ENCODE data around the gene RAPGEF6. TPM values are rescaled to one million over a fixed set of nuclear protein-coding genes. Genes with fewer than 3 reads are reported as not detected.
"Not testable (repeated sequence)": the region's sequence is repeated elsewhere in the genome, so short reads cannot be mapped to it uniquely, and the experiment has no call there.

Gene RAPGEF6
- total RNA-seq, 1 donor from 2014 or later, result 66.5 TPM

DNA sequence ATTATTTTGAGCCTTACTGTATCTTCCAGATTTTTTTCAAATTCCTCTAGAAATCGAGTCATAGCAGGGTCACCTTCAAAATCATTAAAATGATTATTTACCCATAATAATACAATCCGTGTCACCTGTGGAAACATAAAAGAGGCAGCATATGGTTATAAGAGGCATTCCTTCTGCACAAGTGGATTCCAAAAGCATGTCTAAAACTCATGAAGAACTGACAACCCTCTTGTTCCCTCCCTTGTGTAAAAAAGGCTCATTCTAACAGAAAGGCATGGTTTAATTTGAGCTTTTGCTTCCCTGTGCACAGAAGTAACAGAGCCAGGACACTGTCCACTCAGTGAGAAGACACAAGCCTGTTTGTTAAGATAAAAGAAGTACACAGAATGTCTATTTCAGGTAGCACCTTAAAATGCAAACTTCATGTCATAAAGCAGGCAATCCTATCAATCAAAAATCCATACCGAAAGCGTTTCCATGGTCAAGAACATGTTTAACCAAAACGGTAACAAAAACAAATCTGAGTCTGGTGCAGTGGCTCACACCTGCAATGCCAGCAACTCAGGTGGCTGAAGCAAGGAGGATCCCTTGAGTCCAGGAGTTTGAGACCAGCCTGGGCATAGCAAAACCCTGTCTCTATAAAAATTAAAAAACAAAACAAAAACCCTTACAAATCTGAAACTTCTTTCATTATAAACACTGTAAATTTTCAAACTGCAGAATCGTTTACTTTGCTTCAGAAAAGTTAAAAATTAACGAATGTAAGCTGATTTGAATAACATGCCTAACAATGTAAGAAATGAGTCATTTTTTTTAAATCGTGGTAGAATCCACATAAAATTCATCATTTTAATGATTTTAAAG, 139.3 kb downstream of the RAPGEF6 start:
- DNase-seq, result no peak

DNA sequence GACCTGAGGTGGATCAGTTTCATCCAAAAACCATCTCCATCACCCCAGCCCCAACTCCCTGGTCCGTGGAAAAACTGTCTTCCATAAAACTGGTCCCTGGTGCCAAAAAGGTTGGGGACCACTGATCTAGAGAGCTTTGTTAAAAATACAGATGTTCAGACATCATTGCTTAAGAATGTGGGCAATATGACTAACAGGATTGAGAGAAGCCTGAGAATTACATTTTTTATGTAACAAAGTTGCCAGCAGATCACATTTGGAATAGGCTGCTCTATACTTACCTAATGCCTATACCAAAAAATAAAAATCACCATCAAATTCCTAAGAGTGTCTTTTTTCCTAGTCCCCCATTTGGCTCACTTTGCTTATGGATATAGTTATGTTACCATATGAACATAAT, 143.3 kb downstream of the RAPGEF6 start:
- no peak for DNase-seq

DNA sequence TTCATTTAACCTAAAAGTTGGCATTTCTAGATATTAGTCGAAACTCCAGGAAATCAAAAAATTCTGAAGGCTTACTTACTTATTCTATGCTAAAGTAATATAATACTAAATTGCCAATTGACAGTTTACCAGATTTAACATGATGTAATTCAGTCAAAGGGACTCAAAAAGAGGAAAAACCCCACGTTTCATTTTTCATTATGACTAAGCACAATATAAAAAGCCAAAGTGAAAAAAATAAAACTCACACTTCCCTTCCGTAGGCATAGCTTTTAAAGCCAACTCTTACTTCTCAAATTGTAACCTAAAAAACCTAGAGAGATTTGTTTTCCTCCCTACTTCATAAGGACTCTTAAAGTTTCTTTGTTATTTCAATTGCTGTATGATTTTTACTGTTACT, 146.6 kb downstream of the RAPGEF6 start:
- no peak for DNase-seq

DNA sequence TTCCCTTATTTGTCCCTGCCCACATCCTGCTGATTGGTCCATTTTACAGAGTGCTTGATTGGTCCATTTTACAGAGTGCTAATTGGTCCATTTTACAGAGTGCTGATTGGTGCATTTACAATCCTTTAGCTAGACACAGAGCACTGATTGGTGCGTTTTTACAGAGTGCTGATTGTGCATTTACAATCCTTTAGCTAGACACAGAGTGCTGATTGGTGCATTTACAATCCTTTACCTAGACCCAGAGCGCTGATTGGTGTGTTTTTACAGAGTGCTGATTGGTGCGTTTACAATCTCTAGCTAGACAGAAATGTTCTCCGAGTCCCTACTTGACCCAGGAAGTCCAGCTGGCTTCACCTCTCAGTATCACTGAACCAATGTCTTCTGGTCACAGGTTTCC, 147.7 kb downstream of the RAPGEF6 start:
- DNase-seq, result not testable (repeated sequence)

DNA sequence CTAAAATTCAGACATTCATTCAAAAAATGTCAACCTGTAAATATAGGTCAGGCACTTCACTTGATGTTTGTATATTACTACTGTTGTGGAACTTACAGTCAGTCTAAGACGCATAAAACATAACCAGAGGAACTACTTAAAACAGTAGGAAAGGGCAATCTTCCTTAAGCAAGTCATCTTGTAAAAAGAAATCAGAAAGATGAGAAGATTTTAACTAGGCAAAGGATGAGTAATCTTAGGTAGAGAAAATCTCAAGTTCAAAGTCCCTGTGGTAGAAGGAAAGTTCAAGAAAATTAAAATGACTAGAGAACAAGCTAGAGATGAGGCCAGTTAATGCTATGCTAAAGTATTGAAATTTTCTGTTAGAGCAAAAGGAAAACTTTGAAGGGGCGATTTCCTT, 152.4 kb downstream of the RAPGEF6 start:
- DNase-seq, result no peak

DNA sequence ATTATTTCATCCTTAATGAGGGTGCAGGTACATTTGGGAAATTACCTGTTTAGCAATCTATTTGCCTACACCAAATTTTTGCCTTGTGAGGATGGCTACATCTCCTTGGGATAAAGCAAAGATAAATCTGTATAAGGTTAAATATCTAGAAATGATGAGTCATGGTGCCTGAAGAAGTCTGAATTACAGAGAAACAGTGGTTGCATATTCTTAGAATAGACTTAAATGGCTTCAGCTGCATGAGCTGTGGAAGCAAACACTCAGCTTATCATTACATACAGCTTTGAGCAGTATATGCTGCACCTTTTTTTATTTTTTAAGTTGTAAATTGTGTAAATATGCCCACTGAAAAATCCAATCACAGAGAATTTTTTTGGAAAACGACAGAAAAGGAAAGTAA, 153.5 kb downstream of the RAPGEF6 start:
- DNase-seq, result no peak

DNA sequence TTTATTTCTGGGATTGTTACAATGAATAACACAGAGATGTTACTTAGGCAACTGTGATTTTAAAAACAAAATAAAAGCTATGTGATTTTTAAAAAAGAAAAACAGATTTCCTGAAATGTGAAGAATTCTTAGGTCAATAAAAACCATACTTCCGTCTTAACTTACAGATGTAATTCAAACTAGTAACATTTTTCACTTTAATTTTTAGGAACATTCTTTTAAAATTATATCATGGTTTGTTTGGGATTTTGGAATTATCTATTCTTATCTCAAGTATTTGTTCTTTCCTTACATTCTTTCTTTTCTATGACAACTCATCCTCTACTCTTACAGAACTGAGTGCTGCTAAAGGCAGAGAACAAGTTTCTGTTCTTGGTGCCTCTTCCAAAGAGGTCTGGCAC, 159.5 kb downstream of the RAPGEF6 start:
- DNase-seq, result peak; percentile 8

DNA sequence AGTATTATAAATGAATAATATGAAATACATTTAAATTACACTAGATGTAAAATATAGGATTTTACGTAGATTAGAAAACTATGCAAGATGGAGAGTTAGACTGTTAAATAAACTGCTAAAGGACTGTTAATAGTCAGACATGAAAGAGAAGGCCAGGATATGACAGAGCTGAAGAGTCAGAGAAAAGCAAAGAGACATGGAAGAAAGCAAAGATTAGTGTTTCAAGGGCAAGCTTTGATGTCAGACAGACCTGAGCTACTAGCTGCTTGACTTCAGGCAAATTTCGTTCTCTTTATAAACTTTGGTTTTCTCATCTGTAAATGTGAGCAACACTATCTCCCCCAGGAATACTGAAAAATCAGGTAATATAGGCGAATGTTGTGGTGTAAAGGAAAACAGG, 161.3 kb downstream of the RAPGEF6 start:
- DNase-seq, result no peak

DNA sequence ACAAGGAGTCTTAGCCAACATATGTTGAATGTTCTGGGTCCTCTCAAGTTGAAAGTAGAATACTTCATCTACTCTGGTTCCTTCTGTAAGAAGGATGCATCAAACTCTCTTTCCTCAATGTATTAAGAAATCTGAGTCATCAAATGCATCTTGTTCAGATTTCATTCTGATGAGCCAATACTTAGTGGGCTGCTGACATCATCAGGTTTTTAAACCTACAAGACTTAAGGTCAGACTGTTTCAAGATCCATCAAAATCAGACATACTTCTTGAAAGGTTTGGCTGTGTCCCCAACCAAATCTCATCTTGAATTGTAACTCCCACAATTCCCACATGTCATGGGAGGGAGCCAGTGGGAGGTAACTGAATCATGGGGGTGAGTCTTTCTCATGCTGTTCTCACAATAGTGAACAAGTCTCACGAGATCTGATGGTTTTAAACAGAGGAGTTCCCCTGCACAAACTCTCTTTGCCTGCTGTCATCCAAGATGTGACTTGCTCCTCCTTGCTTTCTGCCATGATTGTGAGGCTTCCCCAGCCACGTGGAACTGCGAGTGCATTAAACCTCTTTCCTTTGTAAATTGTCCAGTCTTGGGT, 168.8 kb downstream of the RAPGEF6 start:
- DNase-seq, result no peak

DNA sequence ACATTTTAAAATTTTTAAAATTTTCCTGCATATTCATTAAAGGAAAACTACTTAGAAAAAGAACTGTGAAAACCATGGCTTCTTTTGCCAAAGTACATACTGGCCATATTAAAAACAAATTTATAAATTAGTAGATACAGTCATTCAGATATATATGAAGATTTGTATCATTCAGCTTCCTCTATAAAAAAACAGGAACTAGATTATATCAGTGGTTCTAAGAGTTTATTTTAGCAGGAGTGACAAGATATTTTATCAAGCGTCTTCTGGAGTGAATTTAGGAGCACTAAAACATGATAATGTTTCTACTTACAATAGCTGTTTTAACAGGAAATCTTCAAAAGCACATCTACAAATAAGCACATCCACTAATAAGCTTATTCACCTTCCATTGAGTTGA, 171.4 kb downstream of the RAPGEF6 start:
- DNase-seq, result no peak

DNA sequence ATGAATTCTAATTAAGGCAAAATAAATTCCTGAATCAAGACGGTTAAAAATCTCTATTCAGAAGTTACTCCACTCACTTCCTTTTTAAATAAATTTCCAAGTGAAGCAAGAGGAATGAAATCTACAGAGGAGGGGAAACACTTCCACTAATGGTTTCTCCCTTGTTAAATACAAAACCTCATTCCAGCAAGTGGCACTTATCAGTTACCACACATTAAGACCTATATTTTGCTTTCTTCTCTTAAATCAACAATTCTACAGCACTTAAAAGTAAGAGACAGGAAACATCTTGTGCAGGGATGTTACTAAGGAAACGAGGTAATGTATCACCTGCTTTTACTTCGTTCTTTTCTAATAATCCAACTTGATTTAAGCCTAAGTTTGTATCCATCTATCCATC, 172.6 kb downstream of the RAPGEF6 start:
- DNase-seq, result no peak

DNA sequence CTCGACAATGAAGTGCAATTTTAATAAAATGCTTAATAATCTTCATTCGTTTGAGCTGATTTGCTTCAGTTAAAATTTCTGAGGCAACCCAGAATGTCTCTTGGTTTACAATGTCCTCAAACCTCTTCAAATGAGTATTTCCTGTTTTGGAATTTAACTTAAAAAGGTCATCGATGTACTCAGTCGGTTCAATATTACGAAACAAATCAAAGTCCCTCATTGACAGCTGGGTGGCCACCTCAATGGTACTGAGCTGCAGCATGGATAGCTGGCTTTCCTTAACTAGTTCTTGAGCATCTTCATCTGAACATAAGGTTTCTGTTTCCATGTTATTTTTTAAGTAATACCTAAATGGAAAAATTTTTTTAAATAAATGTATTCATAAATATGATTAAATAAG, 173.3 kb downstream of the RAPGEF6 start:
- no peak for DNase-seq

DNA sequence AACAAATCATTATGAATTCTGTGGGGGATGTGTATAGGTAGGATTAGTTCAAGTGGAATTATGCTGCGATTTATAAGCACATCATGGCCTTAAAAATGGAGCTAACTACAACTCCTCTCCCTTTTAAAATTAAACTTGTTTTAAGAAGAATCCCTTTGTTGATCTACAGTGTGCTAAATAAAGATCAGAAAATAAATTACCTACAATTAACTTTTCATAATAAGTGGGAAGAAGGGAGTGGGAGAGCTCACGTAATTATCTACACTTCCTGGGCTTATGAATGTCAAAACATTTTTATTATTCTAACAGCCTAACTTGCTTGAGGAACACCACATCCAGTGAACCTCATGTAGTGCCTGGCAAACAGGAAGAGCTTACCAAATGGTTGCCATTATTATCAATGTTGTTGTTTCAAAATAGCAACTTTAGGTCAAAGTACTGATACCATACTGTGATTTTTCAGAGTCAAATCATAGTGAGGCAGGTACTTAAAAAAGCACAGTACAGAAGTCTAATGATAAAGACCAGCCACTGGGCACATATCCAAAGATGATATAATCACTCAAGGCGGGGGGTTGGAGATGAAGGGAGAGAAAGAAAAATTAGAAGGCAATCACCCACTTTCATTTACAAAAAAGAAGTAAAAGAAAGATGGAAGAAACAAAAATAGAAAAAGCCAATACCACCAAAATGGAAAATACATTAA, 174.0 kb downstream of the RAPGEF6 start:
- DNase-seq, result no peak

DNA sequence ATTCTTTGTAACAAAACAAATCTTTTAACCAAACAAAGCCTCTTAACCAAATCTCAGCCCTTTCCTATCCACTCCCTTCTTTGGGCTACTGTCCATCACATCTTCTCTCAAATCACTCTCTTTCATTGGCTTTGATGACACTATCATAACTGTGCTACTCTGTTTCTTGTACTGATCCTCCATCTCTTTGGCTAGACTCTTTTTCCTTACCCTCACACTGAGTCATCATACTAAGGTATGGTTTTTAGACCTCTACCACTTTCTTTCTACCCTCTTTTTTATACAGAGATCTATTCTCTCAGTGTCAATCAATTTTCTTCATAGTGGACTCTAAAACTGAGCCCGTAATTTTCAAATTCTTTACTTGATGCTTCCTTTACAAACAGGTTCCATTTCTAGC, 174.9 kb downstream of the RAPGEF6 start:
- no peak for DNase-seq

DNA sequence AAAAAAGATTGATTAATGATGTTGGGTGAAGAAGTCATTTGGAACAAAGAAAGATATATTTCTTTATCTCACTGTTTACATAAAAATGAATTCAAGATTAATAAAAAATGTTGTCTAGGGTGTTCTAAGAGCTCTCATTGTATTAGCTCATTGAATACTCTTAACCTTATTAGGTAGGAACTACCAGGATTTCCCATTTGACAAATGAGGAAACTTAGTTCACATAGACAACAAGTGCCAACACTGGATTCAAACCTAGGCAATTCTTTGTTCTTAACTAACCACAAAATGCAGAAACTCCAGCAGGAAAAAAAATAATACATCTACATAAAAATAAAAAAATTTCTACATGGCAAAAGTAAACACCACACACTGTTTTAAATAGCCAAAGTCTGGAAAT, 175.8 kb downstream of the RAPGEF6 start:
- DNase-seq, result no peak

DNA sequence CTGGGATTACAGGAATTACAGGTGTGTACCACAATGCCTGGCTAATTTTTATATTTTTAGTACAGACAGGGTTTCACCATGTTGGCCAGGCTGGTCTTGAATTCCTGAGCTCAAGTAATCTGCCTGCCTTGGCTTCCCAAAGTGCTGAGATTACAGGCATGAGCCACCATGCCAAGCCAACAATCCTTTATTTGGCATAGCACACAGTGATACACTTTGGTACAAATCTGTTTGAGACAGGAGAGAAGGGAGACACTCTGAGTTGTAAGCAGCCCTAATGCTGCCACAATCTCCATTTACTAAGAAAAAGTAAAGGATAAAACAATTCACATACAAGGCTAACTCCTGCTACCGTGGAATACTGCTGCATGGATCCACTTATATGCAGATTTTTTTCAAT, 177.8 kb downstream of the RAPGEF6 start:
- no peak for DNase-seq

DNA sequence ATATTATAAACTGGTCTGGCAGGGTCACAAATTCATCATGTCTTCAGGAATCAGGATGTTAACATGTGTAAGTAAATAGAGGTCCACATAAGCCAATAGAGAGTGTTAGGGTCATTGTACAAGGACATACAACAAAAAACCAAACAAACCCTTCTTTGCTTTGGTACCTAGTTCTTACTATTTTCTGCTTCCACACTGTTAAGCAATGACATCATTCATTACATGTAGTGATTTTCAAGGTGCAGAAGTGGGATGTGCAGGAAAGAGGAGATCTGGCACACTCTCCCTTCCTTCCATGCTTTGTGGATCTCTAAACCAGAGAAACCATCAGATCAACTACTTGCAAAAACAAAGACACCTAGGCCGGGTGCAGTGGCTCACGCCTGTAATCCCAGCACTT, 184.1 kb downstream of the RAPGEF6 start:
- no peak for DNase-seq

DNA sequence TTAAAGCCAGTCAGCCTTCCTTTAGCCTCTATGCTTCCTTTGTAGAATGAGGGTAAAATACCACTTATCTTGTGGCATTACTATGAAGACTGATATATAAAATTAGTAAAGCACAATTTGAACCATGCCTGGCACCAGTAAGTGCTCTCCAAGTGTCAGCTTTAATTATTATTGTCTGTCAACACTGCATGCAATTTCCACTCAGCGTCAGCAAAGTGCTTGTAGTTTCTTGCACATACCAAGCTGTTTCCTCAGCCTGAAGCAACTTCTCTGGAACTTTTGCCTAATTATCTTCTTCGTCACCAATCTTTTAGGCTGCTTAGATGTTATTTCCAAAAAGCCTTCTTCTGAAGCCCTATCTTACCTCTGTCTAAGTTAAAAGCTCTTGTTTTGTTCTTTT, 193.8 kb downstream of the RAPGEF6 start:
- DNase-seq, result no peak

DNA sequence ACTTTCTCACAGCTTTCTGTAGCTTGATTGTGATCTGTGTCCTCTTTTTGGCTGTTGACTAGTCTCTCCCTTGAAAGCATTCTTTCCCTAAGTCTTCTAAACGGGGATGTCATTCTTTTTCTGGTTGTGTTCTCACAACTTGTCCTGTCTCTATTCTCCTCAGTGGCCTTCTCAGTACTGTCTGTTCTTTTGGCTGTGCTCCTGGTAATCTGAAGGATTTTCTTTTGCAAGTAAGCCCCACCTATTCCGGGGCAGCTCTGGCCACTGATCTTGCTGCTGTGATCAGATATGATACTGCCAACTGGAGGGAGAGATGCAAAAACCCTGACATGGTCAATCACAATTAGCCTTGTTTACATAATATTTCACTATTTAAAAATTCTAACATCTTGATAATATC, 198.9 kb downstream of the RAPGEF6 start:
- DNase-seq, result no peak

DNA sequence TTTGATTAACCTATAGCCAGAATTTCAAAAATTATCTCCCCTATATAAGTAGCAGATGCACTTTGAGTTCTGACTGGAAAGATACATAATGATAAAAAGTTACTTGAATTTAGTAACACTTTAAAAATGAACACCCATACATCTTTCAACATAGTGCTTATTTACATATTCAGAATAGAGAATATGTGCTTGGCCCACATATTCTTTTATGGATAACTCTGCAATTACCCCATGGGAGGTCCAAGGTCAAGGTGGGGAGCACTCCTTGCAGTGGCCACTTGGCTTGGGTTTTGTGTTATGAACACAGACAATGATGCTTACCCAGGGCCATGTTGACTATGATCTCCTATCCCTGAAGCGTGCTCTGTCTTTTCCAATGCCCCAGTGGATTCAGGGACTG, 201.9 kb downstream of the RAPGEF6 start:
- no peak for DNase-seq

DNA sequence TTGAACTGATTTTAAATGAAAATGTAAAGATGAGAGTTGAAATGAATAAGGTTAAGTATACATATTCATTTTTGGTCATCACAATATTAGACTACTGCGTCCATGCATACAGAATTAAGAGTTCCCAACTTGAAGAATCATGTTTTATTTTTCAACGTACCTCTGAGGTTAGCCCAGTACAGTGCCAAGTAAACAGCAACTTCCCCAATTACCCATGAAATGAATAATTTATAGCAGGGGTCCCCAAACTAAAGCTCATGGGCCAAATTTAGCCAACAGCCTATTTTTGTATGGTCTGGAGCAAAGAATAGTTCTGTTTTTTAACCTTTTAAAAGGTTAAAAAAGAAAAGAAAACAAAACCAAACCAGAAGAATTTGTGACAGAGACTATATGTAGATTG, 203.2 kb downstream of the RAPGEF6 start:
- DNase-seq, result no peak

DNA sequence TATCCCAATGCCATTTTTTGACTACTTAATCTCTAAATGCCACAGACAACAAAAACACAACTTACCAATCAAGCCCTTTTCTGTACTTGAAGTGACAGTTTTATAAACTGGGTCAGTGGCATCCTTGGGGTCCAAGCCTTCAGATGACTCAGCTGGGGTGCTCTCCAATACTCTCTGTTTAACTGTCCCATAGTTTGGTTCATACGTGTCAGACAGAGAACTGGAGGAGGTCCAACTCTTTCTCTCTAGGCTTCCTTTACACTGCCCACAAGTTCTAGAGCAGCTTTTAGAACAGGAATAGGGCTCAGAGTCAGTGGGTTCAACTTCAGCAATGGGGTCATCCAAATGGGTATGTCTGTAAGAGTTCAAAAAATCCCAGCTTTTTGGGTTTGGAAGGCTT, 204.2 kb downstream of the RAPGEF6 start:
- no peak for DNase-seq

DNA sequence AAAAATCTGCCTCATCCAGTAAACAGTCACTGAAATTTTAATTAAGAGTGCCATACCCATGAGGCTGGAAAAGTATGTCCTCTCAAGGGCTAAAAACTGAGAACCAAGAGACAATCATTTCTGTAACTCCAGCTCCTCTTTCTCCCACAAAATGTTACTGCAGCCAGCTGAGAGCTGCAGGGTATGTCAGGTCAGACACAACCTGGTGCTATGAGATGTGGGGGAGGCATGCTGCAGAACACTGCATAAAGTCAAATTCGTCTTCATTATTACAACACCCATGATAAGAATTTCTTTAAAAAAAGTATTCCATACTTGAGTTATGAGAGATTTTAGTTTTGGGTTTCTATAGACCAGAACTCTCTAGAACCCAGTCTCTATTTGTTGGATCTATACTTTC, 209.0 kb downstream of the RAPGEF6 start:
- DNase-seq, result no peak

DNA sequence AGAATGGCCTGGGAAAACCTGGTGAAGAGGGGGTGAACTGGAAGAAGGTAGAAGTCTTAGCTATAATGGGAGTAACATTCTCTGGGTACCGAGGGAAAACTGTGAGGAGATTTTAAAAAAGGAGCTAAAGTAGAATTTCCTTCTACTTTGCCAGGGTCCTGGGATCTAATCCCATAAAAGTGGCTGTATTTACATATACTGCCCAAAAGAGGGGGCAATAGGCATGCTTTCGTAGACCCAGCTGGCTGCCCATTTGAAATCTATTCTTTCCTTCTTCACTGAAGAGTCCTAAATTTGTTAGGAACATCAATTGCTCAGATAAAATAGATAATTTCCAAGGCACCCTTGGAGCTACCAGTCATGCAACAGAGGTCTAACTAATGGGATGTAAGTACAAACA, 212.0 kb downstream of the RAPGEF6 start:
- DNase-seq, result peak; percentile 8

All from tongue (tissue), 2 donors.